Astrocyte of the cerebellum (primary cell): ENCODE results near the gene KCNJ1.
A peak's percentile ranks its signal among the peaks of the same experiment; 100 is the strongest.

Experiments used
- DNase-seq: peaks from one replicate; pipeline ENCODE4 v3.0.0-alpha.2; 2011; ENCODE audit warnings: low read depth
- H3K4me3 ChIP-seq: 2 replicates; pipeline ENCODE4 v1.5.1; 2011; ENCODE audit warnings: mild to moderate bottlenecking, low read depth, low read length, moderate library complexity
- CTCF ChIP-seq: IDR thresholded peaks from 2 replicates; pipeline ENCODE4 v1.5.1; 2012; ENCODE audit warnings: low read length, low read depth, moderate library complexity, mild to moderate bottlenecking; ENCODE audit errors: missing control alignments
- in situ Hi-C: cut with HindIII; loops from 2 replicates; pipeline ENCODE4 v1.10.0; 2017; ENCODE audit warnings: low sequenced_read_pairs

Gene KCNJ1

GRCh38 chr11:128824191-128825049 lies 42.7 kb downstream of the KCNJ1 start:
- TF ChIP-seq CTCF = no peak
- peak overlapping the region; percentile 2 for H3K4me3 ChIP-seq
- DNase-seq = no peak
- in situ Hi-C loops = loop anchor here (25.0 kb wide), 1 partner anchor 537 kb away; no protein-coding TSS in a partner anchor

- H3K4me3 ChIP-seq = peak overlapping the region; percentile 2
- no peak for DNase-seq
- TF ChIP-seq CTCF = no peak
- in situ Hi-C loops = no loop called here
These were observed 43.3 kb downstream of the KCNJ1 start for GRCh38 chr11:128823753-128824152.

- DNase-seq = no peak
- H3K4me3 ChIP-seq = no peak overlapping the region
- TF ChIP-seq CTCF = no peak
- in situ Hi-C loops = no loop called here
These were observed 45.0 kb downstream of the KCNJ1 start for GRCh38 chr11:128822130-128822529.

- no peak for TF ChIP-seq CTCF
- no peak for DNase-seq
- no peak overlapping the region for H3K4me3 ChIP-seq
- in situ Hi-C loops = no loop called here
These were observed 45.5 kb downstream of the KCNJ1 start for GRCh38 chr11:128821556-128821955.

- no peak for DNase-seq
- no peak for TF ChIP-seq CTCF
- no peak overlapping the region for H3K4me3 ChIP-seq
- in situ Hi-C loops = no loop called here
These were observed 47.9 kb downstream of the KCNJ1 start for GRCh38 chr11:128819198-128819597.

GRCh38 chr11:128814856-128815705 lies 52.0 kb downstream of the KCNJ1 start:
- no peak overlapping the region for H3K4me3 ChIP-seq
- TF ChIP-seq CTCF = no peak
- in situ Hi-C loops = no loop called here
- peak; percentile 39 for DNase-seq
